AG04449 (cell line): ENCODE measurements around the gene CARD11.

ENCODE experiments used
- CTCF ChIA-PET: fragments of 350-600 bp; formaldehyde crosslinking; extraction: SDS; loops from one replicate; lab custom pipeline; 2021; ENCODE audit warnings: antibody characterized with exemption; lab: Yijun Ruan, JAX
- POLR2A ChIA-PET: fragments of 400-600, 350-600 bp; formaldehyde crosslinking; extraction: SDS; loops from one replicate; lab custom pipeline; 2020; ENCODE audit warnings: antibody characterized with exemption, inconsistent platforms; lab: Yijun Ruan, JAX
- DNase-seq: peaks from one replicate; pipeline ENCODE4 v3.0.0-alpha.2; 2010; ENCODE audit warnings: low read depth, low spot score
- H3K4me3 ChIP-seq: 2 replicates; pipeline ENCODE4 v1.5.1; 2011; ENCODE audit warnings: low read depth, mild to moderate bottlenecking, control low read depth, low read length
- TF ChIP-seq, protein P1 (sequence below): IDR thresholded peaks from one replicate; pipeline ENCODE4 v1.5.1; 2011; ENCODE audit warnings: mild to moderate bottlenecking, moderate library complexity, low read length, control low read depth, inconsistent platforms; ENCODE audit not compliant: insufficient read depth; ENCODE audit errors: missing control alignments

The CARD11 gene

DNA sequence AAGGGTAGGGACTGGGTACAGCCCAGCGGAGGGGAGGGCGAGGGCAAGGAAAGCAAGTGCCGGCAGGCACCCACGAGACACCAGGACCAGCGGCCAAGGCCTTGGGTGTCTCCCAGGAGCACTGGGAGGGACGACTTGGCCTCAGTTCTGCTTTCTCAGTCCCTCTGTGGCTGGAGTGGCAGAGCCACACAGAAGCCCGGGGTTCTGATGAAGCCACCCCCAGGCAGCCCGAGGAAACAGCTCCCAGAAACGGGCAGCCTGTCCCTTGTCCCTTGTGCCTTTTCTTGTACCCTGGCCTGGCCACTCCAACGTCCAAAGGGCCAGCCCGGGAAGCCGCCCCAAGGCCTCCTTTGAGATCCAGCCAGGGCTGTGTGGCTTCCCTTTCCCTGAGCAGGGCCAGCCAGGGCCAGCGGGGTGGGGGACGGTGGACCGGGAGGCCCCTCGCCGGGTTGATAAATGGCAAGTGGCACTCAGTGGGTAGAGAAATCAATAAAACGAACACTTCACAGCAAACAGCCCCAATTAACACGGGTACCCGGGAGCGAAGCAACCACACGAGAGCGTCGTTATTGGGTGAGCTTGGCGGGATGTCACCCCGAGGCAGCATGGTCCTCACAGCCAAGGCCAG lies 129.8 kb downstream of the CARD11 start:
- TF ChIP-seq, protein P1, sequence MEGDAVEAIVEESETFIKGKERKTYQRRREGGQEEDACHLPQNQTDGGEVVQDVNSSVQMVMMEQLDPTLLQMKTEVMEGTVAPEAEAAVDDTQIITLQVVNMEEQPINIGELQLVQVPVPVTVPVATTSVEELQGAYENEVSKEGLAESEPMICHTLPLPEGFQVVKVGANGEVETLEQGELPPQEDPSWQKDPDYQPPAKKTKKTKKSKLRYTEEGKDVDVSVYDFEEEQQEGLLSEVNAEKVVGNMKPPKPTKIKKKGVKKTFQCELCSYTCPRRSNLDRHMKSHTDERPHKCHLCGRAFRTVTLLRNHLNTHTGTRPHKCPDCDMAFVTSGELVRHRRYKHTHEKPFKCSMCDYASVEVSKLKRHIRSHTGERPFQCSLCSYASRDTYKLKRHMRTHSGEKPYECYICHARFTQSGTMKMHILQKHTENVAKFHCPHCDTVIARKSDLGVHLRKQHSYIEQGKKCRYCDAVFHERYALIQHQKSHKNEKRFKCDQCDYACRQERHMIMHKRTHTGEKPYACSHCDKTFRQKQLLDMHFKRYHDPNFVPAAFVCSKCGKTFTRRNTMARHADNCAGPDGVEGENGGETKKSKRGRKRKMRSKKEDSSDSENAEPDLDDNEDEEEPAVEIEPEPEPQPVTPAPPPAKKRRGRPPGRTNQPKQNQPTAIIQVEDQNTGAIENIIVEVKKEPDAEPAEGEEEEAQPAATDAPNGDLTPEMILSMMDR: no peak
- DNase-seq: no peak
- H3K4me3 ChIP-seq: no peak overlapping the region
- ChIA-PET POLR2A (no interaction called here), CTCF (no interaction called here)

DNA sequence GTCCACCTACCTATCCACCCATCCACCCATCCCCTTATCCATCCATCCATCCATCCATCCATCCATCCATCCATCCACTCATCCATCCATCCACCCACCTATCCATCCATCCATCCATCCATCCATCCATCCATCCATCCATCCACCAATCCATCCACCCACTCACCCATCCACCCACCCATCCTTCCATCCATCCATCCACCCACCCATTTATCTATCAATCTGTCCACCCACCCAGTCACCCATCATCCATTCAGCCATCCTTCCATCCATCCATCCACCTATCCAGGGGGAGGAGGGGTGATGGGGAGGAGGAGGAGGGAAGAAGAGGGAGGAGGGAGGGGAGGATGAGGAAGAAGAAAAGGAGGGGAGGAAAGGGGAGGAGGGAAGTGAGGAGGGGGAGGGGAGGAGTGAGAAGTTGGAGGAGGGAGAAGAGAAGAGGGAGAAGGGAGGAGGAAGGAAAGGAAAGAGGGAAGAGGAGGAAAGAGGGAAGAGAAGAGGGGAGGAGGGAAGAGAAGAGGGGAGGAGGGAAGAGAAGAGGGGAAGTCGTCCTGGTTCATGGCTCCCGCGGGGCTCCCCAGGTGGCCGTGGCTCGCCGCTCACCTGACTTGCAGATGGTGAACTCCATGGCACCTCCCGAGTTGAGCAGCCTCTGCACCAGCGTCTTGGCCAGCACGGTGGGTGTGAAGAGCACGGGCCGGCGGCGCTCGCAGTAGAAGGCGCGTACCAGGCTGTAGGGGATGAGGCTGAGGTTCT lies 130.8 kb downstream of the CARD11 start:
- no peak overlapping the region for H3K4me3 ChIP-seq
- no peak for DNase-seq
- CTCF ChIA-PET: no interaction called here
- POLR2A ChIA-PET: no interaction called here
- TF ChIP-seq, protein P1: no peak

DNA sequence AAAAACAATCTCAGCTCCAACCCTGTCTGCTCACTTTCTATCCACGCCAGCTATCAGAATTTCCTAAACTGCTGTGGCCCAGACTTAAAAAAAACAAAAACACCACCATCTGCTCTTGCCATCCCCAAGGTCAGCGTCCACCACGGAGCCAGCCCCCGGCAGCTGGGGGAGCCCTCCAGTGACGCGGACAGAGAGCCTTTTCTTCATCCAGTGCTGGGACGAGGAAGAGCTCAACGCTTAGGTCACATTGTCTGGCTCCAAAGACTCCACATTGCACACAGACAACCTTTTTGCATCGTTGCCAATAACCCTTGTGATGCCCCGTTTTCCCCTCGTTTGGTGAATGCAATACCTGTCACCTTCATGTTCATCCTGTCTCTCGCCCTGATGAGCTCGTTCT lies 132.2 kb downstream of the CARD11 start:
- ChIA-PET POLR2A (no interaction called here), CTCF (interaction anchor here (1.0 to 1.2 kb wide), 2 partner anchors 47 to 243 kb away, joined by 3 read pairs; no protein-coding TSS in a partner anchor)
- H3K4me3 ChIP-seq: no peak overlapping the region
- no peak for DNase-seq
- TF ChIP-seq, protein P1: no peak

DNA sequence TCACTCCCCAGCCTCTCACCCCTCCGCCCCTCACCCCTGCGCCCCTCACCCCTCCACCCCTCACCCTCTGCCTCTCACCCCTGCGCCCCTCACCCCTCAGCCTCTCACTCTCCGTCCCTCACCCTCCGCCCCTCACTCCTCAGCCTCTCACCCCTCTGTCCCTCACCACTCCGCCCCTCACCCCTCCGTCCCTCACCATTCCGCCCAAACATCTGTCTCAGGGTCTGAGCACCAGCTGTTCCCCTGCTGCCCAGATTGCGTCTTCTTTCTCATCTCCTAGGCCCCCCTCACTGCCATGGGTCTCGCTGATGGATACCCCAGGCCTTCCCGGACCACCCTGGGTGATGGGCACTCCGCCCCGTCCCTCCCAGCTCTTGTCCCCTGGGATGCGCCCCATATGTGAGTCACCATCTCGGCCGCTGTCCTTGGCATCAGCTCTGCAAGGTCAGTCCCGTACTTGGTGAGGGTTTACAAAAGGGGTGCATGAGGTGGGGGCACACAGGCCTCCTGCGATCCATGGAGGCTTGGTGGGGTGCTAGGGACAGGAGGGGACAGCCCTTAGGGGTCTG lies 134.1 kb downstream of the CARD11 start:
- no peak for DNase-seq
- ChIA-PET POLR2A (no interaction called here), CTCF (no interaction called here)
- H3K4me3 ChIP-seq: no peak overlapping the region
- TF ChIP-seq, protein P1: no peak

DNA sequence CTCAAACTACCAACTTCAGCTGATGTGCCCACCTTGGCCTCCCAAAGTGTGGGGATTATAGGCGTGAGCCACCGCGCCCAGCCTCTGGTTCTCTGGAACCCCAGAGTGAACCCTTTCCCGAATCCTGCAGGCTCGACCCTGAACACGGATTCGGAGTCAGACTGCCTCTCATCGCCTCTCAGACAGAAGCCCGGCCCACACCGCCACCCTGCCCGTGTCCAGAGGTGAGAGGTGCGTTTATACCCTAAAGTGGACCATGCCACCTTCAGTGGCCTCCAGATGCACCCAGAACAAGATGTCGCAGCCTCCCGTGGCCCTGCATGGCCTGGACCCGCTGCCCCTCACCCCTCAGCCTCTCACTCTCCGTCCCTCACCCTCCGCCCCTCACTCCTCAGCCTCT lies 134.6 kb downstream of the CARD11 start:
- TF ChIP-seq, protein P1: no peak
- ChIA-PET POLR2A (no interaction called here), CTCF (no interaction called here)
- DNase-seq: no peak
- H3K4me3 ChIP-seq: no peak overlapping the region

DNA sequence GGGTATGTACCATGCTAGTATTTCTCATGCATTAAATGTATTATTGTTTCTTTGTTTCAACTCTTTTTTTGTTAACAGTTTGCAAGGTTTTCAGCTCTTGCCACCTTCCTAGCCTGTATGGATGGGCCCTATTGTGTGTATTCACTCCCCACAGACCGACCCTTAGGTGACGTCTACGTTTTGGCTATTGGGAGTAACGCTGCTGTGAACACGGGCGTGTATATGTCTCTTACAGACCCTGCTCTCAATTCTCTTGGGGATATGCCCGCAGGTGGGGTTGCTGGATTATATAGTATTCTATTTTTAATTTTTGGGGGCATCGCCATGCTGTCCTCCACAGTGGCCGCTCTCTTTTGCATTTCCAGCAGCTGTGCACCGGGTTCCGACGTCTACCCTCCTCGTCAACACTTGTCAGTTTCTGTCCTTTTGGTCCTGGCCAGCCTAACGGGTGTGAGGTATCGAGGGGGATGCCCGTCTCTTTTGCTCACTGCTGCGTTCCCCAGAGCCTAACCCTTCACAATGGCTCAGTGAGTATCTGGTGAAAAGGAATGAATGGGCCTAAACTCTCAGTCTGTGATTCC lies 135.5 kb downstream of the CARD11 start:
- ChIA-PET POLR2A (no interaction called here), CTCF (no interaction called here)
- TF ChIP-seq, protein P1: no peak
- DNase-seq: no peak
- H3K4me3 ChIP-seq: no peak overlapping the region
